AG10803 (cell line): ENCODE results near the gene LRWD1.
A peak's percentile ranks its signal among the peaks of the same experiment; 100 is the strongest.

Experiments
- DNase-seq: peaks from one replicate; pipeline ENCODE4 v3.0.0; 2010; ENCODE audit warnings: low read depth
- H3K4me3 ChIP-seq: 2 replicates; pipeline ENCODE4 v1.5.1; 2011; ENCODE audit warnings: mild to moderate bottlenecking, low read length, control low read depth
- CTCF ChIP-seq: conservative IDR thresholded peaks from 2 replicates; pipeline ENCODE4 v1.5.1; 2011; ENCODE audit warnings: mild to moderate bottlenecking, low read length, control low read depth, inconsistent platforms

LRWD1 gene

GRCh38 chr7:102464577-102465280 lies at the start of gene LRWD1, which contains the start of gene ALKBH4:
TSS of gene LRWD1 (plus strand) at chr7:102464984. CDS start at chr7:102465081, 97 bp downstream.
TSS of gene ALKBH4 (minus strand) at chr7:102464863. CDS start at chr7:102464836, 27 bp downstream.
- peak; percentile 90 for DNase-seq
- H3K4me3 ChIP-seq = peak within 1 kb of the TSS; percentile 99
- TF ChIP-seq CTCF = no peak

DNA sequence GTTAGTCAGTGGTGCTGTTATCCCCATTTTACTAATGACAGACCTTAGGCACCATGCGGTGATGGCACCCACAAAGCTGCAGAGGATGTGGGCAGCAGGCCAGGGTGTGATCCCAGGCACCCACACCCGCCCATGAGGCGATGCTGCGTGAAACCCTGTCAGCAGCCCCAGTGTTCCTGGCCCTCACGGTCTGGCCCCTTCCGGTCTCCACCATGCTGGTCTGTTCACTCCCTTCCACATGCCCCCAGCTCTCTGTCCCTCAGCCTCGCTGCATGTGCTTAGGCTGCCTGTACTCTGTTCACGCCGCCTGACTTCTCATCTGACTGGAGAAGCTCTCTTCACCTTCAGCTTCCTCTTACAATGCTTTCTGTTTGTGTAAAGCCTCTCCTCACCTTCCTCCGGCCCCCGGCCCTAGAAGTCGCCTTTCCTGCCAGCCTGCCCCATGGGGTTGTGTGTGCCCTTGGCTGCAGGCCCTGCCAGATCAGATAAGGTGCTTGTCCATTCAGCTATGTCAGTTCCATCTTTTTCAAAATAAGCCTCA lies 49.0 kb upstream of the LRWD1 start:
- no peak for DNase-seq
- TF ChIP-seq CTCF = no peak
- H3K4me3 ChIP-seq = no peak overlapping the region

GRCh38 chr7:102416406-102416805 lies 48.4 kb upstream of the LRWD1 start:
- no peak for TF ChIP-seq CTCF
- no peak for DNase-seq
- no peak overlapping the region for H3K4me3 ChIP-seq

- TF ChIP-seq CTCF = no peak
- H3K4me3 ChIP-seq = no peak overlapping the region
- no peak for DNase-seq
These were observed 47.7 kb upstream of the LRWD1 start for GRCh38 chr7:102417105-102417504.

- no peak for TF ChIP-seq CTCF
These were observed 46.2 kb upstream of the LRWD1 start for GRCh38 chr7:102418592-102418991.

GRCh38 chr7:102421706-102422240 lies 43.0 kb upstream of the LRWD1 start:
- no peak for TF ChIP-seq CTCF
- no peak for DNase-seq
- H3K4me3 ChIP-seq = no peak overlapping the region

More at GRCh38 chr7:102418592-102418991, 46.2 kb upstream of the LRWD1 start:
- H3K4me3 ChIP-seq = no peak overlapping the region
- no peak for DNase-seq

DNA sequence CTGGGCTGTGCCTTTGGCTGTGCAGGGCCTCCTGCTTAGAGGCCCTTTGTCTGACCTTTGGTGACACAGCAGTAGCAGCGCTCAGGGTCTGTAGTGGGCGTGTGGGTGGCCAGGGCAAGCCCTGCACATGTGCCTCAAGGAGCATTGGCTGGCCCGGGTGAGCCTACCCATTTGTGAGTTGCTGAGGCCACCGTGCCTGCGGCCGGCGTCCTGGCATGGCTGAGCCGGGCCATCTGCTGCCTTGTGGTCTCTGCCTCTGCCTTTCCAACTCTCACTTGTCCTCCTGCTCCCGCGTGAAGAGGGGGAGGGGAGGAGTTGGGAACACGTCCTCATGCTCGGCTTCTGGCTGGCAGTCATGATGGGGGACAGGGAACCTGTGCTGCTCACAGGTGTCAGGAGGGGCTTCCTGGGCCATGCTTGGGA lies 40.6 kb upstream of the LRWD1 start:
- DNase-seq = no peak
- no peak for TF ChIP-seq CTCF
- no peak overlapping the region for H3K4me3 ChIP-seq
